IMR-90 (cell line): ENCODE data around the gene SCAF4. TPM values are rescaled to one million over a fixed set of nuclear protein-coding genes. Genes with fewer than 3 reads are reported as not detected.

ENCODE experiments used
- ATAC-seq: fragments of 200-7000 bp; cut with Tn5 transposase; 2 replicates; pipeline ENCODE4 v1.9.1; 2020; ENCODE audit warnings: low read depth, mild to moderate bottlenecking, moderate library complexity
- BruUV-seq: library from RNA; stranded (reverse); fragments of 400-500 nt; replicated peaks from 2 replicates; lab custom pipeline; 2021; lab: Mats Ljungman, UMichigan
- CTCF ChIA-PET: fragments of 300-600 bp; formaldehyde crosslinking; extraction: SDS; loops from one replicate; lab custom pipeline; 2021; ENCODE audit warnings: antibody characterized with exemption; lab: Yijun Ruan, JAX
- POLR2A ChIA-PET: fragments of 300-600 bp; sonication (Branson Sonifier 250); formaldehyde crosslinking; loops from one replicate; lab custom pipeline; 2022; ENCODE audit warnings: antibody characterized with exemption; ENCODE audit not compliant: unreplicated experiment; lab: Charles Lee
- DNase-seq: peaks from one replicate; pipeline ENCODE4 v3.0.0; 2013
- H2AFZ ChIP-seq: replicated peaks from 2 replicates; pipeline ENCODE3; 2013; ENCODE audit warnings: low read length, mild to moderate bottlenecking; ENCODE audit not compliant: poor library complexity
- H2AK5ac ChIP-seq: 2 replicates; pipeline ENCODE4 v1.6.1; 2013; ENCODE audit warnings: low read depth, low read length, inconsistent platforms
- H2AK9ac ChIP-seq: replicated peaks from 2 replicates; pipeline ENCODE3; 2013; ENCODE audit warnings: mild to moderate bottlenecking, low read depth, low read length, moderate library complexity; ENCODE audit not compliant: poor library complexity
- H2BK120ac ChIP-seq: 2 replicates; pipeline ENCODE4 v1.6.1; 2013; ENCODE audit warnings: low read depth, low read length, inconsistent platforms
- H2BK15ac ChIP-seq: 3 replicates; pipeline ENCODE4 v1.6.1; 2013; ENCODE audit warnings: low read depth, low read length, inconsistent platforms
- H2BK20ac ChIP-seq: 2 replicates; pipeline ENCODE4 v1.6.1; 2013; ENCODE audit warnings: low read depth, mild to moderate bottlenecking, inconsistent platforms, low read length, moderate library complexity
- H2BK5ac ChIP-seq: 2 replicates; pipeline ENCODE4 v1.6.1; 2013; ENCODE audit warnings: mild to moderate bottlenecking, low read depth, low read length, inconsistent platforms; ENCODE audit not compliant: poor library complexity, severe bottlenecking
- H3K14ac ChIP-seq: replicated peaks from 2 replicates; pipeline ENCODE4 v1.6.1; 2013; ENCODE audit warnings: low read depth, low read length, inconsistent platforms
- H3K18ac ChIP-seq: 2 replicates; pipeline ENCODE4 v1.6.1; 2013; ENCODE audit warnings: low read depth, low read length, control low read depth
- H3K23ac ChIP-seq: 2 replicates; pipeline ENCODE4 v1.6.1; 2013; ENCODE audit warnings: low read depth, low read length, inconsistent platforms
- H3K27ac ChIP-seq: 2 replicates; pipeline ENCODE4 v1.5.1; 2013; ENCODE audit warnings: mild to moderate bottlenecking, control low read depth, low read length; ENCODE audit not compliant: insufficient read depth
- H3K27me3 ChIP-seq: 2 replicates; pipeline ENCODE4 v1.6.1; 2013; ENCODE audit warnings: low read length; ENCODE audit not compliant: control insufficient read depth, insufficient read depth
- H3K36me3 ChIP-seq: 2 replicates; pipeline ENCODE4 v1.6.1; 2013; ENCODE audit warnings: low read length, mixed read lengths; ENCODE audit not compliant: control insufficient read depth, insufficient read depth
- H3K4ac ChIP-seq: 2 replicates; pipeline ENCODE4 v1.6.1; 2013; ENCODE audit warnings: low read depth, low read length, inconsistent platforms
- H3K4me1 ChIP-seq: 2 replicates; pipeline ENCODE4 v1.6.1; 2013; ENCODE audit warnings: low read length, mixed read lengths; ENCODE audit not compliant: control insufficient read depth, insufficient read depth
- H3K4me2 ChIP-seq: 2 replicates; pipeline ENCODE4 v1.6.1; 2013; ENCODE audit warnings: low read depth, mild to moderate bottlenecking, control low read depth, low read length, moderate library complexity
- H3K4me3 ChIP-seq: 2 replicates; pipeline ENCODE4 v1.5.1; 2013; ENCODE audit warnings: low read depth, mild to moderate bottlenecking, control low read depth, low read length, moderate library complexity; ENCODE audit not compliant: insufficient read depth
- H3K56ac ChIP-seq: 2 replicates; pipeline ENCODE4 v1.6.1; 2013; ENCODE audit warnings: low read length, inconsistent platforms; ENCODE audit not compliant: insufficient read depth; ENCODE audit errors: extremely low read depth
- H3K79me1 ChIP-seq, 2 experiments: 2 replicates each; pipeline ENCODE4 v1.6.1; 2013; ENCODE audit warnings: low read length in 2 of 2, inconsistent platforms in 1 of 2, low read depth in 1 of 2
- H3K9ac ChIP-seq: 2 replicates; pipeline ENCODE4 v1.6.1; 2013; ENCODE audit warnings: low read depth, low read length, control low read depth
- H3K9me1 ChIP-seq: 2 replicates; pipeline ENCODE4 v1.6.1; 2013; ENCODE audit warnings: low read length, inconsistent platforms; ENCODE audit not compliant: insufficient read depth
- H3K9me3 ChIP-seq: 2 replicates; pipeline ENCODE4 v1.6.1; 2013; ENCODE audit warnings: low read length; ENCODE audit not compliant: control insufficient read depth, insufficient read depth
- H4K20me1 ChIP-seq: 2 replicates; pipeline ENCODE4 v1.6.1; 2013; ENCODE audit warnings: low read length, inconsistent platforms; ENCODE audit not compliant: insufficient read depth
- H4K5ac ChIP-seq: 2 replicates; pipeline ENCODE4 v1.6.1; 2013; ENCODE audit warnings: mild to moderate bottlenecking, low read depth, low read length, control low read depth
- H4K8ac ChIP-seq, 2 experiments: 2 replicates each; pipeline ENCODE4 v1.6.1; 2013; ENCODE audit warnings: low read depth in 2 of 2, low read length in 2 of 2, control low read depth in 1 of 2, inconsistent platforms in 1 of 2
- H4K91ac ChIP-seq: 2 replicates; pipeline ENCODE4 v1.6.1; 2013; ENCODE audit warnings: low read depth, low read length, inconsistent platforms; ENCODE audit not compliant: insufficient read depth
- BHLHE40 ChIP-seq: fragments of 150-350 bp; IDR thresholded peaks from 2 replicates; pipeline ENCODE4 v1.6.1; 2016; ENCODE audit warnings: mild to moderate bottlenecking, low read depth, low read length
- CEBPB ChIP-seq: IDR thresholded peaks from 2 replicates; pipeline ENCODE4 v1.6.1; 2012; ENCODE audit warnings: low read depth, low read length, improper control_type of control experiment
- CHD1 ChIP-seq: IDR thresholded peaks from 2 replicates; pipeline ENCODE4 v1.6.1; 2012; ENCODE audit warnings: low read depth, low read length, improper control_type of control experiment
- FOS ChIP-seq: fragments of 150-350 bp; IDR thresholded peaks from 2 replicates; pipeline ENCODE4 v1.6.1; 2016; ENCODE audit warnings: low read depth, low read length
- MAFK ChIP-seq: IDR thresholded peaks from 2 replicates; pipeline ENCODE4 v1.6.1; 2012; ENCODE audit warnings: low read depth, low read length, improper control_type of control experiment
- MAZ ChIP-seq: IDR thresholded peaks from 2 replicates; pipeline ENCODE4 v1.6.1; 2012; ENCODE audit warnings: low read depth, mild to moderate bottlenecking, low read length, improper control_type of control experiment, moderate library complexity, borderline replicate concordance
- MXI1 ChIP-seq: IDR thresholded peaks from 2 replicates; pipeline ENCODE4 v1.6.1; 2012; ENCODE audit warnings: low read depth, mild to moderate bottlenecking, low read length, moderate library complexity, borderline replicate concordance
- NFE2L2 ChIP-seq: fragments of 150-350 bp; IDR thresholded peaks from 2 replicates; pipeline ENCODE4 v1.6.1; 2016; ENCODE audit warnings: low read depth, mild to moderate bottlenecking, low read length
- POLR2A ChIP-seq: IDR thresholded peaks from 2 replicates; pipeline ENCODE4 v1.6.1; 2012; ENCODE audit warnings: mild to moderate bottlenecking, low read depth, low read length
- RAD21 ChIP-seq: IDR thresholded peaks from 2 replicates; pipeline ENCODE4 v1.6.1; 2012; ENCODE audit warnings: low read length, improper control_type of control experiment
- RCOR1 ChIP-seq: IDR thresholded peaks from 2 replicates; pipeline ENCODE4 v1.6.1; 2012; ENCODE audit warnings: mild to moderate bottlenecking, low read length, improper control_type of control experiment; ENCODE audit not compliant: insufficient replicate concordance
- RFX5 ChIP-seq: IDR thresholded peaks from 2 replicates; pipeline ENCODE4 v1.8.0; 2012; ENCODE audit warnings: low read depth, mild to moderate bottlenecking, low read length, moderate library complexity
- SMC3 ChIP-seq: fragments of 150-350 bp; IDR thresholded peaks from 2 replicates; pipeline ENCODE4 v1.6.1; 2016; ENCODE audit warnings: low read depth, mild to moderate bottlenecking, antibody characterized with exemption, low read length, moderate library complexity
- WGBS, 2 experiments: methylation state at CpG; one replicate each; pipeline versions ENCODE4 v1.1.5 to v1.1.7; 2013; ENCODE audit warnings: missing lambda C conversion rate in 2 of 2; ENCODE audit not compliant: insufficient read length in 1 of 2; ENCODE audit errors: extremely low coverage in 2 of 2; 5-methylcytosine and 5-hydroxymethylcytosine counted together
- dilution Hi-C: fragments of 300-500 bp; cut with HindIII; formaldehyde crosslinking; loops from one replicate; pipeline ENCODE4 v1.14.3; 2018; ENCODE audit warnings: low sequenced_read_pairs; ENCODE audit not compliant: unreplicated experiment
- in situ Hi-C: fragments of 300-500 bp; cut with MboI; formaldehyde crosslinking; loops from 3 replicates; pipeline ENCODE4 v1.14.3; 2019; ENCODE audit warnings: low sequenced_read_pairs, inconsistent platforms, mixed read lengths
- intact Hi-C: fragments of 100-400 bp; cut with micrococcal nuclease; formaldehyde crosslinking; loops from 2 replicates; pipeline ENCODE4 v1.10.0; 2022
- polyA plus RNA-seq, 3 experiments: library from polyadenylated mRNA; depleted of rRNA; stranded (reverse); fragments of >200 nt; gene quantifications; 2 replicates each; pipeline ENCODE4 v1.2.3, GENCODE V29; 2012; ENCODE audit warnings: low replicate concordance in 1 of 3
- total RNA-seq: library from RNA; depleted of rRNA; stranded (reverse); fragments of >200 nt; gene quantifications from 2 replicates; pipeline ENCODE4 v1.2.3, GENCODE V29; 2012
- TF ChIP-seq, protein P1 (sequence below): conservative IDR thresholded peaks from 2 replicates; pipeline ENCODE4 v1.5.1; 2012; ENCODE audit warnings: mild to moderate bottlenecking, low read depth, low read length, improper control_type of control experiment
- TF ChIP-seq, protein P2 (sequence below): fragments of 150-350 bp; IDR thresholded peaks from 2 replicates; pipeline ENCODE4 v1.6.1; 2016; ENCODE audit warnings: low read depth, mild to moderate bottlenecking, low read length, moderate library complexity, borderline replicate concordance

The SCAF4 gene
- total and polyA plus RNA-seq, 2 of the 4 experiments (the other 2 are of a cell fraction) = 2.7 to 12.1 TPM

DNA sequence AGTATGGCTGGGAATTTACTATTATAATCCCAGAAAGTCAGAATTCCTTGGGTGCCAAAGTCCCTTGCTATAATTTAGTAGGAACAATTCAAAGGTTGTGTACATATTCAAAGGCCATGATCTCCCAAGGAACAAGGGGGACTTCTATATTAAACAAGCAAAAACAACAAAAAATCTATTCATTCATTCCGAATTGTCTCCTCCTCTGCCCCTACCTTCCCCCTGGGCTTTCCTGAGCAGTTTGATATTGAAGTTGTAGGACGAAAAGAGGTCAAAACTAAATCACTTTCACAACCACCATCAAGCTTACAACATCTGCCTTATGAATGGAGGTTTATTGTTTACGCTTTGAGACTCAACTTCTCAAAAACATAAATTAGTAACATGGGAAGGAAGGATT, 107.7 kb downstream of the SCAF4 start:
- Histone ChIP-seq H3K4me2 (no peak overlapping the region), H3K27ac (no peak overlapping the region), H3K4me3 (no peak overlapping the region), H3K27me3 (peaks cover 1% of the 10 kb centered on the region), H3K36me3 (no peaks in the 10 kb centered on the region), H4K20me1 (no peaks in the 10 kb centered on the region), H4K91ac (no peak overlapping the region), H3K14ac (no peak overlapping the region), H2BK120ac (no peak overlapping the region), H3K79me1 (no peaks in the 10 kb centered on the region), H2BK20ac (no peak overlapping the region), H4K8ac (no peak overlapping the region), H3K18ac (no peak overlapping the region), H3K4ac (no peak overlapping the region), H2BK15ac (no peak overlapping the region), H4K5ac (no peak overlapping the region), H2AK9ac (no peak overlapping the region), H3K23ac (no peak overlapping the region), H3K9me1 (0 out of 2 replicates have a peak, but pooled peaks cover 1% of the 10 kb centered on the region), H2AFZ (no peak overlapping the region), H3K9ac (no peak overlapping the region), H2AK5ac (no peak overlapping the region), H2BK5ac (no peak overlapping the region), H3K4me1 (no peaks in the 10 kb centered on the region), H3K9me3 (peaks cover 2% of the 10 kb centered on the region; the same call in 1 of the 2 replicates), H3K56ac (no peak overlapping the region)
- ATAC-seq (no peak), DNase-seq (no peak)
- no peak for TF ChIP-seq NFE2L2
- TF ChIP-seq, protein P1, sequence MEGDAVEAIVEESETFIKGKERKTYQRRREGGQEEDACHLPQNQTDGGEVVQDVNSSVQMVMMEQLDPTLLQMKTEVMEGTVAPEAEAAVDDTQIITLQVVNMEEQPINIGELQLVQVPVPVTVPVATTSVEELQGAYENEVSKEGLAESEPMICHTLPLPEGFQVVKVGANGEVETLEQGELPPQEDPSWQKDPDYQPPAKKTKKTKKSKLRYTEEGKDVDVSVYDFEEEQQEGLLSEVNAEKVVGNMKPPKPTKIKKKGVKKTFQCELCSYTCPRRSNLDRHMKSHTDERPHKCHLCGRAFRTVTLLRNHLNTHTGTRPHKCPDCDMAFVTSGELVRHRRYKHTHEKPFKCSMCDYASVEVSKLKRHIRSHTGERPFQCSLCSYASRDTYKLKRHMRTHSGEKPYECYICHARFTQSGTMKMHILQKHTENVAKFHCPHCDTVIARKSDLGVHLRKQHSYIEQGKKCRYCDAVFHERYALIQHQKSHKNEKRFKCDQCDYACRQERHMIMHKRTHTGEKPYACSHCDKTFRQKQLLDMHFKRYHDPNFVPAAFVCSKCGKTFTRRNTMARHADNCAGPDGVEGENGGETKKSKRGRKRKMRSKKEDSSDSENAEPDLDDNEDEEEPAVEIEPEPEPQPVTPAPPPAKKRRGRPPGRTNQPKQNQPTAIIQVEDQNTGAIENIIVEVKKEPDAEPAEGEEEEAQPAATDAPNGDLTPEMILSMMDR = no peak
- TF ChIP-seq RFX5 = no peak
- TF ChIP-seq SMC3 = no peak
- no peak for TF ChIP-seq MAFK
- TF ChIP-seq RCOR1 = no peak
- no peak for TF ChIP-seq BHLHE40
- no peak for TF ChIP-seq CHD1
- TF ChIP-seq, protein P2, sequence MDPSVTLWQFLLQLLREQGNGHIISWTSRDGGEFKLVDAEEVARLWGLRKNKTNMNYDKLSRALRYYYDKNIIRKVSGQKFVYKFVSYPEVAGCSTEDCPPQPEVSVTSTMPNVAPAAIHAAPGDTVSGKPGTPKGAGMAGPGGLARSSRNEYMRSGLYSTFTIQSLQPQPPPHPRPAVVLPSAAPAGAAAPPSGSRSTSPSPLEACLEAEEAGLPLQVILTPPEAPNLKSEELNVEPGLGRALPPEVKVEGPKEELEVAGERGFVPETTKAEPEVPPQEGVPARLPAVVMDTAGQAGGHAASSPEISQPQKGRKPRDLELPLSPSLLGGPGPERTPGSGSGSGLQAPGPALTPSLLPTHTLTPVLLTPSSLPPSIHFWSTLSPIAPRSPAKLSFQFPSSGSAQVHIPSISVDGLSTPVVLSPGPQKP = no peak
- no peak for TF ChIP-seq POLR2A
- no peak for TF ChIP-seq MXI1
- TF ChIP-seq FOS = no peak
- TF ChIP-seq CEBPB = no peak
- no peak for TF ChIP-seq RAD21
- TF ChIP-seq MAZ = no peak
- dilution Hi-C loops = no loop called here
- BruUV-seq = no TSS peak
- no CpG with 5 or more reads among the region's 3 CpGs for WGBS, 2 experiments
- in situ Hi-C loops = no loop called here
- ChIA-PET CTCF (no interaction called here), POLR2A (no interaction called here)
- intact Hi-C loops = no loop called here
